DND-41 (cell line): Measurements from ENCODE around the gene ZNF699.

Experiments used
- EZH2 ChIP-seq: IDR thresholded peaks from 3 replicates; pipeline ENCODE4 v1.6.1; 2012; ENCODE audit warnings: borderline replicate concordance, low read depth, mild to moderate bottlenecking, moderate library complexity, low read length, inconsistent platforms; ENCODE audit not compliant: severe bottlenecking
- TF ChIP-seq, protein P1 (sequence below): IDR thresholded peaks from 2 replicates; pipeline ENCODE4 v1.5.1; 2012; ENCODE audit warnings: borderline replicate concordance, low read length, moderate library complexity, mild to moderate bottlenecking; ENCODE audit not compliant: poor library complexity, severe bottlenecking; ENCODE audit errors: extremely low read depth

DNA sequence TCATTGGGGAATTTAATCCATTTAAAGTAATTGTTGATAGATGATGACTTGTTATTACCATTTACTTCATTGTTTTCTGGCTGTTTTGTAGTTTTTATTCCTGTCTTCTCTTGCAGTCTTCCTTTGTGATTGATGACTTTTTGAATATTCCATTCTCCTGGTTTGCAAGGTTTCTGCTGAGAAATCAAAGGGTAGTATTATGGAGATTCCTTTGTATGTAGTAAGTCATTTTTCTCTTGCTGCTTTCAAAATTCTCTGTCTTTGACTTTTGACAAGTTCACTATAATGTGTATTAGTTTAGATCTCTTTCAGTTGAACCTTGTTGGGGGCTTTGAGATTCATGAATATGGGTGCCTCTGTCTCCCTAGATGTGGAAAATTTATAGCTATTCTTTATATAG is 20.4 kb upstream of the ZNF699 start:
- TF ChIP-seq, protein P1, sequence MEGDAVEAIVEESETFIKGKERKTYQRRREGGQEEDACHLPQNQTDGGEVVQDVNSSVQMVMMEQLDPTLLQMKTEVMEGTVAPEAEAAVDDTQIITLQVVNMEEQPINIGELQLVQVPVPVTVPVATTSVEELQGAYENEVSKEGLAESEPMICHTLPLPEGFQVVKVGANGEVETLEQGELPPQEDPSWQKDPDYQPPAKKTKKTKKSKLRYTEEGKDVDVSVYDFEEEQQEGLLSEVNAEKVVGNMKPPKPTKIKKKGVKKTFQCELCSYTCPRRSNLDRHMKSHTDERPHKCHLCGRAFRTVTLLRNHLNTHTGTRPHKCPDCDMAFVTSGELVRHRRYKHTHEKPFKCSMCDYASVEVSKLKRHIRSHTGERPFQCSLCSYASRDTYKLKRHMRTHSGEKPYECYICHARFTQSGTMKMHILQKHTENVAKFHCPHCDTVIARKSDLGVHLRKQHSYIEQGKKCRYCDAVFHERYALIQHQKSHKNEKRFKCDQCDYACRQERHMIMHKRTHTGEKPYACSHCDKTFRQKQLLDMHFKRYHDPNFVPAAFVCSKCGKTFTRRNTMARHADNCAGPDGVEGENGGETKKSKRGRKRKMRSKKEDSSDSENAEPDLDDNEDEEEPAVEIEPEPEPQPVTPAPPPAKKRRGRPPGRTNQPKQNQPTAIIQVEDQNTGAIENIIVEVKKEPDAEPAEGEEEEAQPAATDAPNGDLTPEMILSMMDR, result no peak
- no peak for TF ChIP-seq EZH2
